Vagina (tissue), 2 donors: ENCODE measurements around the gene HDAC8.

Source experiments
- POLR2A ChIP-seq, 2 donors: fragments of 450-650 bp; IDR thresholded peaks; one replicate each; pipeline ENCODE4 v1.6.1; 2017; ENCODE audit warnings: antibody characterized with exemption in 2 of 2, mild to moderate bottlenecking in 2 of 2, moderate library complexity in 2 of 2
- TF ChIP-seq, protein P1 (sequence below), 3 experiments: fragments of 450-650 bp in 2 of 3; fragments of 200-600 bp in 1 of 3; sonication (generic) in 1 of 3; IDR thresholded peaks; one replicate each; pipeline ENCODE4 v1.5.1; 2017 to 2019; ENCODE audit warnings: antibody characterized with exemption in 3 of 3, mild to moderate bottlenecking in 2 of 3, moderate library complexity in 2 of 3

GRCh38 chrX:72470117-72470516, 102.5 kb downstream of the HDAC8 start:
- no peak for TF ChIP-seq POLR2A (IDR thresholded peaks at IDR 0.05)
- TF ChIP-seq, protein P1, sequence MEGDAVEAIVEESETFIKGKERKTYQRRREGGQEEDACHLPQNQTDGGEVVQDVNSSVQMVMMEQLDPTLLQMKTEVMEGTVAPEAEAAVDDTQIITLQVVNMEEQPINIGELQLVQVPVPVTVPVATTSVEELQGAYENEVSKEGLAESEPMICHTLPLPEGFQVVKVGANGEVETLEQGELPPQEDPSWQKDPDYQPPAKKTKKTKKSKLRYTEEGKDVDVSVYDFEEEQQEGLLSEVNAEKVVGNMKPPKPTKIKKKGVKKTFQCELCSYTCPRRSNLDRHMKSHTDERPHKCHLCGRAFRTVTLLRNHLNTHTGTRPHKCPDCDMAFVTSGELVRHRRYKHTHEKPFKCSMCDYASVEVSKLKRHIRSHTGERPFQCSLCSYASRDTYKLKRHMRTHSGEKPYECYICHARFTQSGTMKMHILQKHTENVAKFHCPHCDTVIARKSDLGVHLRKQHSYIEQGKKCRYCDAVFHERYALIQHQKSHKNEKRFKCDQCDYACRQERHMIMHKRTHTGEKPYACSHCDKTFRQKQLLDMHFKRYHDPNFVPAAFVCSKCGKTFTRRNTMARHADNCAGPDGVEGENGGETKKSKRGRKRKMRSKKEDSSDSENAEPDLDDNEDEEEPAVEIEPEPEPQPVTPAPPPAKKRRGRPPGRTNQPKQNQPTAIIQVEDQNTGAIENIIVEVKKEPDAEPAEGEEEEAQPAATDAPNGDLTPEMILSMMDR (IDR thresholded peaks at IDR 0.05): no peak
